Endothelial cell of umbilical vein (primary cell): ENCODE measurements around the gene ACP3.

Source experiments
- CTCF ChIP-seq, 2 donors: IDR thresholded peaks; 1 replicate in 1 of 2; 2 replicates in 1 of 2; pipeline ENCODE4 v1.5.1; 2011; ENCODE audit warnings: low read length in 2 of 2, mild to moderate bottlenecking in 2 of 2, moderate library complexity in 2 of 2, control low read depth in 1 of 2, inconsistent platforms in 1 of 2, low read depth in 1 of 2; ENCODE audit not compliant: insufficient read depth in 1 of 2; ENCODE audit errors: extremely low read depth in 1 of 2
- EZH2 ChIP-seq: IDR thresholded peaks from 2 replicates; pipeline ENCODE4 v1.6.1; 2012; ENCODE audit warnings: borderline replicate concordance, low read depth, mild to moderate bottlenecking, moderate library complexity, low read length, inconsistent platforms; ENCODE audit not compliant: severe bottlenecking
- POLR2A ChIP-seq: IDR thresholded peaks from 2 replicates; pipeline ENCODE4 v1.6.1; 2012; ENCODE audit warnings: low read depth, mild to moderate bottlenecking, control low read depth, low read length
- POLR2AphosphoS5 ChIP-seq: IDR thresholded peaks from 2 replicates; pipeline ENCODE4 v1.6.1; 2012; ENCODE audit warnings: low read depth, mild to moderate bottlenecking, control low read depth, low read length, moderate library complexity; ENCODE audit not compliant: insufficient read depth

DNA sequence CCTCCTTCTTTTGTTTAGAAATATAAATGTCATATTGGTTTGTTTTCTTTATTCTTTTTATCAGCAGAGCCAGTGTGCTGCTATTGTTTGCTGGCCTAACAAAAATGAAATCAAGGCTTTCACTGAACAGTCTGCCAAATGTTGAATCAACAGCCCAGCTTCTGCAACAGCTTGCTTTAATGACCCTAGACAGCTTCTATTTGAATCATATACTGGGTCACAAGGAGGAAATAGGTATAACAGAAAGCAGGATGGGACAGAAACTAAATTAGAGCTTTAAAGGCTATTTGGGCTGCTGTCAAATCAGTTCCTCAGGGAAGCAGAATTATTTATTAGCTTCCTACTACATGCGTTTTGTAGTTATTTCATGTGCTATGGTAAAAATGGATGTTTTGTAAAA lies 88.0 kb downstream of the ACP3 start:
- no peak for TF ChIP-seq CTCF (IDR thresholded peaks at IDR 0.05; ENCODE audit: extremely low read depth in 1 of 2, insufficient read depth in 1 of 2, low read depth in 1 of 2, low read length in 2 of 2)
- no peak for TF ChIP-seq POLR2A
- no peak for TF ChIP-seq POLR2AphosphoS5
- TF ChIP-seq EZH2 = no peak
